ENCODE results near the gene PLA2G2C. TPM values are rescaled to one million over a fixed set of nuclear protein-coding genes. Genes with fewer than 3 reads are reported as not detected.

The PLA2G2C gene
- total RNA-seq, 2 experiments from 2014 or later, result 0.29 to 0.59 TPM

- ChIA-PET POLR2A (no interaction called here), CTCF (no interaction called here)
- H3K27ac Mint-ChIP-seq, result no peak overlapping the region
- TF ChIP-seq CTCF (IDR thresholded peaks at IDR 0.05), result no peak
- DNase-seq (no peak), ATAC-seq (no peak)
- H3K27me3 Mint-ChIP-seq, result peaks cover 27% of the 10 kb centered on the region
- H3K36me3 Mint-ChIP-seq (ENCODE audit: low read depth), result no peaks in the 10 kb centered on the region
- no peak overlapping the region for H3K4me3 Mint-ChIP-seq
- H3K9me3 Mint-ChIP-seq, result no peaks in the 10 kb centered on the region
- peaks cover 4% of the 10 kb centered on the region for H3K4me1 Mint-ChIP-seq (ENCODE audit: low read depth)
- intact Hi-C loops (cut with micrococcal nuclease), result loop anchor here (5.0 kb wide), 1 partner anchor 37 kb away; no protein-coding TSS in a partner anchor
Measured at GRCh38 chr1:20199403-20199802, 13.1 kb upstream of the PLA2G2C start.

GRCh38 chr1:20198918-20199317 is 12.6 kb upstream of the PLA2G2C start:
- Mint-ChIP-seq H3K27ac (no peak overlapping the region), H3K27me3 (peaks cover 29% of the 10 kb centered on the region), H3K4me3 (no peak overlapping the region), H3K36me3 (ENCODE audit: low read depth) (no peaks in the 10 kb centered on the region), H3K4me1 (ENCODE audit: low read depth) (peaks cover 4% of the 10 kb centered on the region), H3K9me3 (no peaks in the 10 kb centered on the region)
- intact Hi-C loops (cut with micrococcal nuclease), result loop anchor here (5.0 kb wide), 1 partner anchor 37 kb away; no protein-coding TSS in a partner anchor
- no peak for TF ChIP-seq CTCF (IDR thresholded peaks at IDR 0.05)
- ATAC-seq (no peak), DNase-seq (no peak)
- ChIA-PET CTCF (no interaction called here), POLR2A (no interaction called here)

GRCh38 chr1:20198296-20198695 is 12.0 kb upstream of the PLA2G2C start:
- CTCF ChIA-PET, result interaction anchor here (1.0 kb wide), 1 partner anchor 27 kb away, joined by 3 read pairs; no protein-coding TSS in a partner anchor

GRCh38 chr1:20197329-20197791 is 11.0 kb upstream of the PLA2G2C start:
- ChIA-PET CTCF (interaction anchor here (1.0 kb wide), 1 partner anchor 26 kb away, joined by 3 read pairs; no protein-coding TSS in a partner anchor), POLR2A (no interaction called here)
- TF ChIP-seq CTCF (IDR thresholded peaks at IDR 0.05), result no peak
- no peaks in the 10 kb centered on the region for H3K36me3 Mint-ChIP-seq (ENCODE audit: low read depth)
- no peak overlapping the region for H3K27ac Mint-ChIP-seq
- peaks cover 35% of the 10 kb centered on the region for H3K27me3 Mint-ChIP-seq
- H3K4me1 Mint-ChIP-seq (ENCODE audit: low read depth), result peaks cover 4% of the 10 kb centered on the region
- H3K9me3 Mint-ChIP-seq, result no peaks in the 10 kb centered on the region
- H3K4me3 Mint-ChIP-seq, result no peak overlapping the region
- ATAC-seq (no peak), DNase-seq (no peak)
- intact Hi-C loops (cut with micrococcal nuclease), result loop anchor here (5.0 kb wide), 1 partner anchor 35 kb away; no protein-coding TSS in a partner anchor

More at GRCh38 chr1:20198296-20198695, 12.0 kb upstream of the PLA2G2C start:
- Mint-ChIP-seq H3K27ac (no peak overlapping the region), H3K9me3 (no peaks in the 10 kb centered on the region), H3K27me3 (peaks cover 30% of the 10 kb centered on the region), H3K36me3 (ENCODE audit: low read depth) (no peaks in the 10 kb centered on the region), H3K4me1 (ENCODE audit: low read depth) (peaks cover 4% of the 10 kb centered on the region), H3K4me3 (no peak overlapping the region)
- DNase-seq (no peak), ATAC-seq (no peak)
- intact Hi-C loops (cut with micrococcal nuclease), result loop anchor here (5.0 kb wide), 1 partner anchor 36 kb away; no protein-coding TSS in a partner anchor
- no peak for TF ChIP-seq CTCF (IDR thresholded peaks at IDR 0.05)
- POLR2A ChIA-PET, result no interaction called here

GRCh38 chr1:20195462-20195780 is 9.1 kb upstream of the PLA2G2C start:
- Mint-ChIP-seq H3K36me3 (ENCODE audit: low read depth) (no peaks in the 10 kb centered on the region), H3K4me3 (no peak overlapping the region), H3K9me3 (no peaks in the 10 kb centered on the region), H3K4me1 (ENCODE audit: low read depth) (peaks cover 4% of the 10 kb centered on the region), H3K27me3 (peaks cover 39% of the 10 kb centered on the region), H3K27ac (no peak overlapping the region)
- intact Hi-C loops (cut with micrococcal nuclease), result loop anchor here (5.0 kb wide), 1 partner anchor 33 kb away; no protein-coding TSS in a partner anchor
- POLR2A ChIA-PET, result interaction anchor here (0.6 kb wide), 1 partner anchor 42 kb away, joined by 3 read pairs; no protein-coding TSS in a partner anchor
- ATAC-seq, result no peak
- CTCF ChIA-PET, result interaction anchor here (0.7 to 5.4 kb wide), 21 partner anchors 11 to 305 kb away, joined by 3 to 57 read pairs (median 4); no protein-coding TSS in a partner anchor
- no peak for DNase-seq
- TF ChIP-seq CTCF (IDR thresholded peaks at IDR 0.05), result peak; percentile 53
